ENCODE results near the gene CARMIL3. TPM values are rescaled to one million over a fixed set of nuclear protein-coding genes. Genes with fewer than 3 reads are reported as not detected.

The CARMIL3 gene
- total RNA-seq, 1 experiment from 2014 or later, result 0.33 TPM

DNA sequence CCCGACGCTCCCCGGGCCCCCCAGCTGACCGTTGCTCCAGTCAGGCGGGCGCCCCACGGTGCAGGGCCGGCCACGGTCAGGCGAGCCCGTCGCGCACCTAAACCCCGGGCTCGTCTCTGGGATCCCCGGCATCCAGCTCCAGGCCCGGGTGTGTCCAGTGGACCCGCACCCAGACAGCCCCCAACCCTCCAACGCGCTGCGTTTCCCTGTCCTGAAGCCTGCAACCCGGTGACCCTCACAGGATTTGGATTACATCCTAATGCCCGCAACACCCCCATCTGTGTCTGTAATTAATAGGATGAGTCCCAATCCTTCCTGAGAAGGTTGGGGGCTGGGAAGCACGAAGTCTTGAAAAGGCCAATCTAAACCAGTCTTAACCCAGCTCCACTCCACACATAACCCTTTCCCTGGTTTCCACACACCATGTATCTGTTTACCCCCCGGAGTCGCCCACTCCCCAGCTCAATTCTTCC is 30.0 kb downstream of the CARMIL3 start:
- DNase-seq, result no peak
- H3K36me3 Mint-ChIP-seq (ENCODE audit: insufficient read depth, unreplicated experiment), result peaks cover 9% of the 10 kb centered on the region
- H3K9me3 Mint-ChIP-seq (ENCODE audit: low read depth, unreplicated experiment), result no peaks in the 10 kb centered on the region
- peak overlapping the region; percentile 49 for H3K27ac Mint-ChIP-seq (ENCODE audit: unreplicated experiment)
- BruUV-seq (replicated peaks), result no TSS peak
- H3K4me3 Mint-ChIP-seq (ENCODE audit: low read depth, unreplicated experiment), result peak overlapping the region; percentile 72
- TF ChIP-seq, protein P1, sequence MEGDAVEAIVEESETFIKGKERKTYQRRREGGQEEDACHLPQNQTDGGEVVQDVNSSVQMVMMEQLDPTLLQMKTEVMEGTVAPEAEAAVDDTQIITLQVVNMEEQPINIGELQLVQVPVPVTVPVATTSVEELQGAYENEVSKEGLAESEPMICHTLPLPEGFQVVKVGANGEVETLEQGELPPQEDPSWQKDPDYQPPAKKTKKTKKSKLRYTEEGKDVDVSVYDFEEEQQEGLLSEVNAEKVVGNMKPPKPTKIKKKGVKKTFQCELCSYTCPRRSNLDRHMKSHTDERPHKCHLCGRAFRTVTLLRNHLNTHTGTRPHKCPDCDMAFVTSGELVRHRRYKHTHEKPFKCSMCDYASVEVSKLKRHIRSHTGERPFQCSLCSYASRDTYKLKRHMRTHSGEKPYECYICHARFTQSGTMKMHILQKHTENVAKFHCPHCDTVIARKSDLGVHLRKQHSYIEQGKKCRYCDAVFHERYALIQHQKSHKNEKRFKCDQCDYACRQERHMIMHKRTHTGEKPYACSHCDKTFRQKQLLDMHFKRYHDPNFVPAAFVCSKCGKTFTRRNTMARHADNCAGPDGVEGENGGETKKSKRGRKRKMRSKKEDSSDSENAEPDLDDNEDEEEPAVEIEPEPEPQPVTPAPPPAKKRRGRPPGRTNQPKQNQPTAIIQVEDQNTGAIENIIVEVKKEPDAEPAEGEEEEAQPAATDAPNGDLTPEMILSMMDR (IDR thresholded peaks at IDR 0.05; ENCODE audit: unreplicated experiment), result no peak
- H3K4me1 Mint-ChIP-seq (ENCODE audit: low read depth, unreplicated experiment), result peaks cover 8% of the 10 kb centered on the region
- CTCF ChIA-PET, result interaction anchor here (0.6 to 2.8 kb wide), 4 partner anchors 9 to 97 kb away, joined by 3 to 10 read pairs (median 6); partner anchors contain the start of gene PCK2
- intact Hi-C loops (cut with micrococcal nuclease; ENCODE audit: unreplicated experiment), result no loop called here
- peaks cover 17% of the 10 kb centered on the region for H3K27me3 Mint-ChIP-seq (ENCODE audit: unreplicated experiment)

DNA sequence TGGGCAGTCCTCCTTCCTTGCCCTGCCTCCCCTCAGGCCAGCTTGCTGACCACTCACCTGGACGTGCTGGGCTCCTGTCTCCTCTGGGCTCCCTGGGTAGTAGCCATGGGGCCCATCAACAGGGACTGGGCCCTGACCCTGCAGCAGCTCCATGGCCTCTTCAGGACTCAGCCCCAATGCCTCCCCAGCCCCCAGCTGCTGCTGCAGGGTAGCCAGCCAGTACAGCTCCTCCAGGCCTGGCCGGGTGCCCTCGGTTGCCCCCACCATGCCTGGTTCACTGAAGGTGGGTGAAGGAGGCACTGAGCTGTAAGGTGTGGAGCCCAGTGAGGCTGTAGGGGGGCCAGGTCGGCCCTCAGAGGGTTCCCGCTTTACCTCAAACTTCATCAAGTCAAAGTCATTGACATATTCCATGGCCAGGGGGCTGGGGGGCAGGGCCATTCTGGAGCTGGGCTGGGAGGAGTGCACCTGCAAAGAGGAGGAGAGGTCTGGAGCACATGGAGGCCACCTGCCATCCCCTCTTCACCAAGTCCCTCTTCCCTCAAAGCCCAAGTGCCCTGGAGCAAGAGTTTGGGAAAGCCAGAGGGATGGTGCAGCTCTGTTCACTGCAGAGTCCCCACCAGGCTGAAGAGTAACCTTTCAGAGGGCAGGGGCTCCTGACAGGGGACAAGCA is 30.7 kb downstream of the CARMIL3 start:
- H3K36me3 Mint-ChIP-seq (ENCODE audit: insufficient read depth, unreplicated experiment), result peaks cover 9% of the 10 kb centered on the region
- peaks cover 8% of the 10 kb centered on the region for H3K4me1 Mint-ChIP-seq (ENCODE audit: low read depth, unreplicated experiment)
- peaks cover 25% of the 10 kb centered on the region for H3K27me3 Mint-ChIP-seq (ENCODE audit: unreplicated experiment)
- peak overlapping the region; percentile 49 for H3K27ac Mint-ChIP-seq (ENCODE audit: unreplicated experiment)
- TF ChIP-seq, protein P1 (IDR thresholded peaks at IDR 0.05; ENCODE audit: unreplicated experiment), result no peak
- no peak for DNase-seq
- H3K9me3 Mint-ChIP-seq (ENCODE audit: low read depth, unreplicated experiment), result no peaks in the 10 kb centered on the region
- intact Hi-C loops (cut with micrococcal nuclease; ENCODE audit: unreplicated experiment), result no loop called here
- peak overlapping the region; percentile 72 for H3K4me3 Mint-ChIP-seq (ENCODE audit: low read depth, unreplicated experiment)
- BruUV-seq (replicated peaks), result no TSS peak
- CTCF ChIA-PET, result interaction anchor here (0.6 to 2.8 kb wide), 2 partner anchors 8 to 43 kb away, joined by 5 to 10 read pairs; no protein-coding TSS in a partner anchor

- H3K9me3 Mint-ChIP-seq (ENCODE audit: low read depth, unreplicated experiment), result no peaks in the 10 kb centered on the region
- intact Hi-C loops (cut with micrococcal nuclease; ENCODE audit: unreplicated experiment), result no loop called here
- TF ChIP-seq, protein P1 (IDR thresholded peaks at IDR 0.05; ENCODE audit: unreplicated experiment), result no peak
- no peak overlapping the region for H3K27ac Mint-ChIP-seq (ENCODE audit: unreplicated experiment)
- no peak overlapping the region for H3K4me3 Mint-ChIP-seq (ENCODE audit: low read depth, unreplicated experiment)
- H3K4me1 Mint-ChIP-seq (ENCODE audit: low read depth, unreplicated experiment), result peaks cover 8% of the 10 kb centered on the region
- peaks cover 26% of the 10 kb centered on the region for H3K27me3 Mint-ChIP-seq (ENCODE audit: unreplicated experiment)
- H3K36me3 Mint-ChIP-seq (ENCODE audit: insufficient read depth, unreplicated experiment), result peaks cover 9% of the 10 kb centered on the region
- CTCF ChIA-PET, result no interaction called here
- no TSS peak for BruUV-seq (replicated peaks)
- DNase-seq, result no peak
Measured at GRCh38 chr14:24083462-24083861, 31.7 kb downstream of the CARMIL3 start.

GRCh38 chr14:24084440-24084839 is 32.6 kb downstream of the CARMIL3 start:
- Mint-ChIP-seq H3K9me3 (ENCODE audit: low read depth, unreplicated experiment) (no peaks in the 10 kb centered on the region), H3K27ac (ENCODE audit: unreplicated experiment) (no peak overlapping the region), H3K27me3 (ENCODE audit: unreplicated experiment) (peaks cover 19% of the 10 kb centered on the region), H3K36me3 (ENCODE audit: insufficient read depth, unreplicated experiment) (peaks cover 9% of the 10 kb centered on the region), H3K4me1 (ENCODE audit: low read depth, unreplicated experiment) (peaks cover 8% of the 10 kb centered on the region), H3K4me3 (ENCODE audit: low read depth, unreplicated experiment) (no peak overlapping the region)
- no peak for DNase-seq
- intact Hi-C loops (cut with micrococcal nuclease; ENCODE audit: unreplicated experiment), result no loop called here
- TF ChIP-seq, protein P1 (IDR thresholded peaks at IDR 0.05; ENCODE audit: unreplicated experiment), result no peak
- BruUV-seq (replicated peaks), result no TSS peak
- CTCF ChIA-PET, result no interaction called here

Measured in Calu3 (cell line).